Measurements from ENCODE around the gene FARS2. TPM values are rescaled to one million over a fixed set of nuclear protein-coding genes. Genes with fewer than 3 reads are reported as not detected.

Gene FARS2
- total and polyA plus RNA-seq, 2 of the 13 experiments (the other 11 are each of a cell fraction or from before 2014, with no cell fraction given), result 15.4 to 26.0 TPM

- BruUV-seq (replicated peaks), result no TSS peak
- DNase-seq (ENCODE audit: low spot score) (peak; percentile 31), FAIRE-seq (no peak), ATAC-seq (no peak; the same call in 2 of the 3 replicates)
- WGBS (ENCODE audit: low lambda C conversion rate), result 83% methylated on average over 6 of the region's 6 CpGs
- Histone ChIP-seq H3K4me2 (ENCODE audit: low read depth, low read length) (no peak overlapping the region), H3K27ac (ENCODE audit: extremely low read length, insufficient read depth, low read length) (no peak overlapping the region), H3K9ac (ENCODE audit: insufficient read depth, low read depth, low read length) (no peak overlapping the region), H4K20me1 (ENCODE audit: insufficient read depth, low read length) (no peaks in the 10 kb centered on the region), H3K36me3 (replicated peaks in 1 of 2; ENCODE audit: control insufficient read depth in 1 of 2, insufficient read depth in 2 of 2, low read length in 2 of 2) (no peaks in the 10 kb centered on the region), H3K27me3 (ENCODE audit: control insufficient read depth in 1 of 2, insufficient read depth in 2 of 2, low read length in 2 of 2) (no peaks in the 10 kb centered on the region), H3K4me1 (ENCODE audit: insufficient read depth, low read length) (no peaks in the 10 kb centered on the region), H3K4me3 (replicated peaks in 1 of 3; ENCODE audit: insufficient read depth in 1 of 3, low read depth in 2 of 3, low read length in 3 of 3) (no peak overlapping the region), H3K79me2 (ENCODE audit: insufficient read depth, low read length) (no peaks in the 10 kb centered on the region), H2AFZ (ENCODE audit: low read length) (no peak overlapping the region), H3K9me3 (ENCODE audit: low read length) (no peaks in the 10 kb centered on the region)
- in situ Hi-C loops (cut with HindIII; ENCODE audit: extremely low pct_ligation_motif_present, low pct_unique_long_range_greater_than_20kb) (no loop called here), intact Hi-C loops (cut with micrococcal nuclease; ENCODE audit: unreplicated experiment) (no loop called here)
- CTCF ChIA-PET (ENCODE audit: low intra/inter-chr PET ratio, low total read pairs), result no interaction called here
- POLR2A ChIA-PET, result no interaction called here
- TF ChIP-seq CENPX (CRISPR knock-in tag; IDR thresholded peaks at IDR 0.05), result no peak
- no peak for TF ChIP-seq ZNF564 (CRISPR knock-in tag; IDR thresholded peaks at IDR 0.05)
- no peak for TF ChIP-seq NR1H2 (CRISPR knock-in tag; IDR thresholded peaks at IDR 0.05; ENCODE audit: borderline replicate concordance, low read depth)
These were observed 186.6 kb downstream of the FARS2 start for GRCh38 chr6:5447921-5448320.

GRCh38 chr6:5450073-5450472 lies 188.8 kb downstream of the FARS2 start:
- H3K9me3 ChIP-seq (ENCODE audit: low read length), result no peaks in the 10 kb centered on the region
- ChIA-PET CTCF (ENCODE audit: low intra/inter-chr PET ratio, low total read pairs) (no interaction called here), POLR2A (no interaction called here)
- FAIRE-seq (no peak), DNase-seq (ENCODE audit: low spot score) (no peak), ATAC-seq (no peak)
- H2AFZ ChIP-seq (ENCODE audit: low read length), result no peak overlapping the region
- 88% methylated on average over 3 of the region's 3 CpGs for WGBS (ENCODE audit: low lambda C conversion rate)
- no peak overlapping the region for H3K9ac ChIP-seq (ENCODE audit: insufficient read depth, low read depth, low read length)
- H3K79me2 ChIP-seq (ENCODE audit: insufficient read depth, low read length), result no peaks in the 10 kb centered on the region
- no peaks in the 10 kb centered on the region for H3K36me3 ChIP-seq (replicated peaks in 1 of 2; ENCODE audit: control insufficient read depth in 1 of 2, insufficient read depth in 2 of 2, low read length in 2 of 2)
- no peak overlapping the region for H3K4me3 ChIP-seq (replicated peaks in 1 of 3; ENCODE audit: insufficient read depth in 1 of 3, low read depth in 2 of 3, low read length in 3 of 3)
- intact Hi-C loops (cut with micrococcal nuclease; ENCODE audit: unreplicated experiment) (no loop called here), in situ Hi-C loops (cut with HindIII; ENCODE audit: extremely low pct_ligation_motif_present, low pct_unique_long_range_greater_than_20kb) (no loop called here)
- H3K4me1 ChIP-seq (ENCODE audit: insufficient read depth, low read length), result no peaks in the 10 kb centered on the region
- BruUV-seq (replicated peaks), result no TSS peak
- no peak overlapping the region for H3K4me2 ChIP-seq (ENCODE audit: low read depth, low read length)
- H3K27ac ChIP-seq (ENCODE audit: extremely low read length, insufficient read depth, low read length), result no peak overlapping the region
- no peaks in the 10 kb centered on the region for H3K27me3 ChIP-seq (ENCODE audit: control insufficient read depth in 1 of 2, insufficient read depth in 2 of 2, low read length in 2 of 2)
- no peaks in the 10 kb centered on the region for H4K20me1 ChIP-seq (ENCODE audit: insufficient read depth, low read length)
- TF ChIP-seq ZSCAN31 (CRISPR knock-in tag; IDR thresholded peaks at IDR 0.05; ENCODE audit: low read depth), result no peak
- no peak for TF ChIP-seq TRAFD1 (CRISPR knock-in tag; IDR thresholded peaks at IDR 0.05; ENCODE audit: borderline replicate concordance)
- TF ChIP-seq TRIM24 (CRISPR knock-in tag; IDR thresholded peaks at IDR 0.05), result no peak
- TF ChIP-seq HOXA3 (CRISPR knock-in tag; IDR thresholded peaks at IDR 0.05), result no peak
- TF ChIP-seq ZBTB44 (CRISPR knock-in tag; IDR thresholded peaks at IDR 0.05), result no peak
- TF ChIP-seq FOSL2 (CRISPR knock-in tag; IDR thresholded peaks at IDR 0.05), result no peak
- TF ChIP-seq GABPA (IDR thresholded peaks at IDR 0.05; ENCODE audit: low read depth, low read length), result no peak
- no peak for TF ChIP-seq GABPA (CRISPR knock-in tag; IDR thresholded peaks at IDR 0.05; ENCODE audit: low read depth)
- TF ChIP-seq ZNF282 (IDR thresholded peaks at IDR 0.05; ENCODE audit: partially characterized antibody), result no peak
- TF ChIP-seq GMEB2 (CRISPR knock-in tag; IDR thresholded peaks at IDR 0.05; ENCODE audit: low read depth), result no peak
- no peak for TF ChIP-seq ELF3 (CRISPR knock-in tag; IDR thresholded peaks at IDR 0.05)
- no peak for TF ChIP-seq ATRX (CRISPR knock-in tag; IDR thresholded peaks at IDR 0.05; ENCODE audit: borderline replicate concordance)
- no peak for TF ChIP-seq ZNF562 (CRISPR knock-in tag; IDR thresholded peaks at IDR 0.05; ENCODE audit: borderline replicate concordance)
- TF ChIP-seq DR1 (CRISPR knock-in tag; IDR thresholded peaks at IDR 0.05), result no peak

All from HepG2 (cell line).